Measurements from ENCODE around the gene NKAIN4.

NKAIN4 gene

GRCh38 chr20:63218701-63219446 lies 35.4 kb downstream of the NKAIN4 start:
- DNase-seq (ENCODE audit: low read depth in 2 of 2) = no peak

- no peak for DNase-seq (ENCODE audit: low read depth in 2 of 2)
These were observed 36.6 kb downstream of the NKAIN4 start for GRCh38 chr20:63217706-63218105.

- no peak for DNase-seq (ENCODE audit: low read depth in 2 of 2)
These were observed 37.3 kb downstream of the NKAIN4 start for GRCh38 chr20:63216849-63217471.

GRCh38 chr20:63216041-63216848 lies 38.0 kb downstream of the NKAIN4 start, which contains the start of gene YTHDF1:
Gene YTHDF1 (minus strand): TSS chr20:63216131. CDS start chr20:63215892, 239 bp downstream.
- peak; percentile 96 for DNase-seq (ENCODE audit: low read depth in 2 of 2)

GRCh38 chr20:63215101-63216040 lies 38.9 kb downstream of the NKAIN4 start:
- DNase-seq (ENCODE audit: low read depth in 2 of 2) = no peak

- no peak for DNase-seq (ENCODE audit: low read depth in 2 of 2)
These were observed 39.7 kb downstream of the NKAIN4 start for GRCh38 chr20:63214514-63214913.

- DNase-seq (ENCODE audit: low read depth in 2 of 2) = no peak
These were observed 41.5 kb downstream of the NKAIN4 start for GRCh38 chr20:63212792-63213191.

GRCh38 chr20:63212393-63212730 lies 41.9 kb downstream of the NKAIN4 start:
- no peak for DNase-seq (ENCODE audit: low read depth in 2 of 2)

GRCh38 chr20:63210011-63210605 lies 44.2 kb downstream of the NKAIN4 start:
- no peak for DNase-seq (ENCODE audit: low read depth in 2 of 2)

- DNase-seq (ENCODE audit: low read depth in 2 of 2) = no peak
These were observed 45.8 kb downstream of the NKAIN4 start for GRCh38 chr20:63208346-63208909.

- no peak for DNase-seq (ENCODE audit: low read depth in 2 of 2)
These were observed 47.4 kb downstream of the NKAIN4 start for GRCh38 chr20:63206878-63207277.

GRCh38 chr20:63205896-63206295 lies 48.4 kb downstream of the NKAIN4 start:
- DNase-seq (ENCODE audit: low read depth in 2 of 2) = no peak

GRCh38 chr20:63204362-63204761 lies 49.9 kb downstream of the NKAIN4 start:
- no peak for DNase-seq (ENCODE audit: low read depth in 2 of 2)

- no peak for DNase-seq (ENCODE audit: low read depth in 2 of 2)
These were observed 51.3 kb downstream of the NKAIN4 start for GRCh38 chr20:63202811-63203526.

- no peak for DNase-seq (ENCODE audit: low read depth in 2 of 2)
These were observed 52.2 kb downstream of the NKAIN4 start for GRCh38 chr20:63202021-63202420.

GRCh38 chr20:63198606-63199005 lies 55.7 kb downstream of the NKAIN4 start:
- no peak for DNase-seq (ENCODE audit: low read depth in 2 of 2)

GRCh38 chr20:63196768-63197470 lies 57.3 kb downstream of the NKAIN4 start:
- DNase-seq (ENCODE audit: low read depth in 2 of 2) = no peak

GRCh38 chr20:63194797-63195173 lies 59.5 kb downstream of the NKAIN4 start:
- DNase-seq (ENCODE audit: low read depth in 2 of 2) = no peak

GRCh38 chr20:63194007-63194796 lies 60.1 kb downstream of the NKAIN4 start:
- DNase-seq (ENCODE audit: low read depth in 2 of 2) = no peak

Measured in stimulated activated CD8-positive, alpha-beta memory T cell treated with anti-CD3 and anti-CD28 coated beads, Interleukin-15, amount 100 ng/mL, for 48 hours (primary cell).